ENCODE measurements around the gene MYDGF. TPM values are rescaled to one million over a fixed set of nuclear protein-coding genes. Genes with fewer than 3 reads are reported as not detected.

MYDGF gene
- polyA plus RNA-seq, 4 donors: 58.8 to 84.5 (median 78.5) TPM

DNA sequence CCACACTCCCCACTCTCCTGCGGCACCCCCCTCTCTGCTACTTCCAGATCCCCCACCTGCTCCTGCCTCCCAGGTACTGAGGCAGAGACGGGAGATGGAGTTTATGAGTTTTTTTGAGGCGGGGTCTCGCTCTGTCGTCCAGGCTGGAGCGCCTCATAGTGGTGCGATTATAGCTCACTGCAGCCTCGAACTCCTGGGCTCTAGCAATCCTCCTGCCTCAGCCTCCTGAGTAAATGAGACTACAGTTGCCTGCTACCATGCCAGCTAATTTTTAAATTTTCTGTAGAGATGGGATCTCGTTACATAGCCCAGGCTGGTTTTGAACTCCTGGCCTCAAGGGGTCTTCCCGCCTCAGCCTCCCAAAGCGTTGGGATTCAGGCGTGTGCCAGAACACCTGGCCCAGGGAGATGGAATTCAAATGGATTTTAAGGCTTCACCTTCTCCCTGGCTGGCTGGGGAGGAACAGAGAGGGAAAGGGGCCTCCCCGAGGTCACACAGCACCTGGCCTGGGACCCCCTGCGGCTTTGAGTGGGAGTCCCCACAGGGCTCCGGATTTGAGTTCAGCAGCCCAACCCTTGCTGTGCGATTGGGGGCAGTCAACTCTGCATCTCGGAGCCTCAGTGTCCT is 50.4 kb downstream of the MYDGF start:
- DNase-seq (ENCODE audit: low read depth in 4 of 4, low spot score in 3 of 4): no peak

DNA sequence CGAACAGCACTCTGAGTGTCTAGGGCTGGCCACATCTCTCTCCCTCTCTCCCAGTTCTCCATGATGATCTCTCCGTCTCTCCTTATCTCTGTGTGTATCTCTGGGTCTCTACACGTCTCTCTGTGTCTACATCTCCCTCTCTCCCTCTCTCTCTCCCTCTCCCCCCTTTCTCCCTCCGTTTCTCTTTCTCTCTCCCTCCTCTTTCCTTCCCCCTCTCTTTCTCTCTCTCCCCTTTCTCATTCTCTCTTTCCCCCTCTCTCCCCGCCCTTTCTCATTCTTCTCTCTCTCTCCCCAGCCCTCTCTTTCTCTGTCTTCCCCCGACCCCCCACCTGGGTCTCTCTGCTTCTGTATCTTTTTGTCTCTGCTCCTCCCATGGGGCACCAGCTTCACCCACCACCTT is 52.1 kb downstream of the MYDGF start:
- no peak for DNase-seq (ENCODE audit: low read depth in 4 of 4, low spot score in 3 of 4)

DNA sequence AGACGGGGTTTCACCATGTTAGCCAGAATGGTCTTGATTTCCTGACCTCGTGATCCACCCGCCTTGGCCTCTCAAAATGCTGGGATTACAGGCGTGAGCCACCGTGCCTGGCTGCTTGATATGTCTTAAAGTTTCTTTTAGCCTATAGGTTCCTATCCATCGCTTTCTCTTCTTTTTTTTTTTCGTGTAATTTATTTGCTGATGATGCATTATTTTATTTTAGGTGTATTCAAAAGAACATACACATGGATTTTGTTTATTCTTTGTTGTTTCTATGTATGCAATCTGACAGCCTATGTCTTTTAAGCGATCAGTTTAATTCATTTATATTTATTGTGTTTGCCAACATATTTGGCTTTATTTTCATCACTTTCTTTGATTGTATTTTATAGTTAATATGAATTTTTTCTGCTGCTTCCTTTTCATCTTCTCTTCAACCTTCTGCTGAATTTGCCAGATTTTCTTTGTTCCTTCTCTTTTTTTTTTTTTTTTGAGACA is 56.8 kb downstream of the MYDGF start:
- no peak for DNase-seq (ENCODE audit: low read depth in 4 of 4, low spot score in 3 of 4)

DNA sequence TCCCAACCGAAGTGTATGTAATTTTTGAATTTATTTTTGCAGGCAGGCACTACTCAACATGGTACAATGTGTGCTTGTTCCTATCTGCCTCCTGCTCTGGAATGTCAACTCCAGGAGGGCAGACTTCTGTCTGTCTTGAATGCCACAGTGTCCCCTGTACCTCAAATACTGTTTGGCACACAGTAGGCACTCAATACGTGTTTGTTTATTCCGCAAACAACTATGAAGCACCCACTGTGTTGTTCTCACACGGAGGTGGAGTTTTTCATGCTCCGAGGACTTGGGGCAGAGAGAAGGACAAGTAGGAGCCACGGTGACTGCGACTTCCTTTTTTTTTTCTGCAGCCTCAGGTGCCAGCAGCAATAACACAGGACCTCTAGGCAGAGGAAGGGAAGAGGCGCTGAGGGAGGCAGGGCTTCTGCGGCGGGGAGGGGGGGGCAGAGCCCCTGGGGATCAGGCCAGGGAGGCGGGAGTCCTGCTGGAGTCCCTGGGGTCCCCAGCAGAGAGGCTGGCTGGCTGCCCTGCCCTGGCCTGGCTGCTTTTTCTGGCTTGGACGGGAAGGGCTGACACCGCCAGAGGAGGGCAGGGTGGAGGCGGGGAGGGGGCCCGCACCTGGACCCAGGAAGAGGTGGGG is 60.1 kb downstream of the MYDGF start:
- DNase-seq (ENCODE audit: low read depth in 4 of 4, low spot score in 3 of 4): no peak

Other genes with a start within 250 kb of the MYDGF start
- 100 to 1,000 TPM in 1 of 4 donors, 10 to 100 TPM in 3; 82.7 to 125 (median 89.8) TPM for gene UBXN6, start 212.5 kb downstream of the MYDGF start, polyA plus RNA-seq (ENCODE audit: insufficient read length in 4 of 4)
- gene HDGFL2, start 198.0 kb downstream of the MYDGF start, polyA plus RNA-seq (ENCODE audit: insufficient read length in 4 of 4): 10 to 100 TPM; 62.6 to 88.6 (median 66.3) TPM
- 1 to 10 TPM in 1 of 4 donors, under 1 TPM in 3; 0.43 to 2.1 (median 0.86) TPM for gene PLIN4, start 151.9 kb downstream of the MYDGF start, polyA plus RNA-seq (ENCODE audit: insufficient read length in 4 of 4)
- 10 to 100 TPM in 1 of 4 donors, 1 to 10 TPM in 2, under 1 TPM in 1; 0.96 to 10.9 (median 3.0) TPM for gene PLIN5, start 135.1 kb downstream of the MYDGF start, polyA plus RNA-seq (ENCODE audit: insufficient read length in 4 of 4)
- gene LRG1, start 130.3 kb downstream of the MYDGF start, polyA plus RNA-seq (ENCODE audit: insufficient read length in 4 of 4): under 1 TPM; 0.49 to 0.96 (median 0.81) TPM
- 1 to 10 TPM; 2.3 to 5.4 (median 3.7) TPM for gene SEMA6B, start 110.7 kb downstream of the MYDGF start, polyA plus RNA-seq (ENCODE audit: insufficient read length in 4 of 4)
- gene TNFAIP8L1, start 30.8 kb downstream of the MYDGF start, polyA plus RNA-seq (ENCODE audit: insufficient read length in 4 of 4): 10 to 100 TPM in 2 of 4 donors, 1 to 10 TPM in 2; 9.4 to 15.4 (median 10.8) TPM
- gene DPP9, start 53.5 kb upstream of the MYDGF start, polyA plus RNA-seq (ENCODE audit: insufficient read length in 4 of 4): 10 to 100 TPM; 17.4 to 26.5 (median 20.8) TPM
- gene FEM1A, start 121.4 kb upstream of the MYDGF start, polyA plus RNA-seq (ENCODE audit: insufficient read length in 4 of 4): 1 to 10 TPM; 1.2 to 2.8 (median 1.8) TPM
- 1 to 10 TPM; 5.1 to 7.1 (median 5.6) TPM for gene TICAM1, start 161.4 kb upstream of the MYDGF start, polyA plus RNA-seq (ENCODE audit: insufficient read length in 4 of 4)
- 10 to 100 TPM; 37.8 to 55.0 (median 46.1) TPM for gene PLIN3, start 197.3 kb upstream of the MYDGF start, polyA plus RNA-seq (ENCODE audit: insufficient read length in 4 of 4)
- gene ARRDC5, start 232.6 kb upstream of the MYDGF start, polyA plus RNA-seq (ENCODE audit: insufficient read length in 4 of 4): under 1 TPM in 2 of 4 donors, not detected in 2; 0.08 to 0.09 TPM
- gene UHRF1, start 239.2 kb upstream of the MYDGF start, polyA plus RNA-seq (ENCODE audit: insufficient read length in 4 of 4): 10 to 100 TPM; 19.0 to 38.3 (median 31.8) TPM